GM19099 (cell line): Measurements from ENCODE around the gene DMBT1.

Experiments
- POLR2A ChIP-seq: IDR thresholded peaks from 3 replicates; pipeline ENCODE4 v1.6.1; 2011; ENCODE audit warnings: low read depth; ENCODE audit not compliant: insufficient read length; ENCODE audit errors: extremely low read depth

The DMBT1 gene

DNA sequence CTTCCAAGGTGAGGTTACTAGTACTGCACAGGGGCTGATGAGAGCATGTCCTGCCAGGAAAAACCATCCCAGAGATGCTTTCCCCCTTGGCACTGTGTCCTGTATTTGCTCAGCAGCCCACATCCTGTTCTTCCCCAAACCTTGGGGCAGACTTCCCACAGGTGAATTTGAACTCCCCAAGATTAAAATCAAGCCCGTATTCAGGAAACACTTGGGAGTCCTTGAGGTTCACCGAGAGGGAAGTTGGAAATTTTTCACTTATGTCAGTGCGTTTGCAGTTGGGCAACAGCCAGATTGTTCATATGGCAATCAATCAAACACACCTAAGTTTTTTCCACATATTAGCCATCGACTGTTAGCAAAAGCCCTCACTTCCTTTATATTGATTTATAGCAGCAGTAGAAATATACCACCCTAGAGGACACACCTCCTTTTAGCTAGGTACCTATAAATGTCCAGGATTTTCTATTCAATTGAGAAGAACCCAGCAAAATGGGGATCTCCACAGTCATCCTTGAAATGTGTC, at the start of gene DMBT1:
DMBT1 (plus strand) TSS at position 476 of the 526 bp plus-strand sequence; CDS start at position 493, 17 bp downstream.
- no peak for TF ChIP-seq POLR2A

- TF ChIP-seq POLR2A: no peak
Observed at GRCh38 chr10:122513053-122513452, 47.5 kb upstream of the DMBT1 start.

DNA sequence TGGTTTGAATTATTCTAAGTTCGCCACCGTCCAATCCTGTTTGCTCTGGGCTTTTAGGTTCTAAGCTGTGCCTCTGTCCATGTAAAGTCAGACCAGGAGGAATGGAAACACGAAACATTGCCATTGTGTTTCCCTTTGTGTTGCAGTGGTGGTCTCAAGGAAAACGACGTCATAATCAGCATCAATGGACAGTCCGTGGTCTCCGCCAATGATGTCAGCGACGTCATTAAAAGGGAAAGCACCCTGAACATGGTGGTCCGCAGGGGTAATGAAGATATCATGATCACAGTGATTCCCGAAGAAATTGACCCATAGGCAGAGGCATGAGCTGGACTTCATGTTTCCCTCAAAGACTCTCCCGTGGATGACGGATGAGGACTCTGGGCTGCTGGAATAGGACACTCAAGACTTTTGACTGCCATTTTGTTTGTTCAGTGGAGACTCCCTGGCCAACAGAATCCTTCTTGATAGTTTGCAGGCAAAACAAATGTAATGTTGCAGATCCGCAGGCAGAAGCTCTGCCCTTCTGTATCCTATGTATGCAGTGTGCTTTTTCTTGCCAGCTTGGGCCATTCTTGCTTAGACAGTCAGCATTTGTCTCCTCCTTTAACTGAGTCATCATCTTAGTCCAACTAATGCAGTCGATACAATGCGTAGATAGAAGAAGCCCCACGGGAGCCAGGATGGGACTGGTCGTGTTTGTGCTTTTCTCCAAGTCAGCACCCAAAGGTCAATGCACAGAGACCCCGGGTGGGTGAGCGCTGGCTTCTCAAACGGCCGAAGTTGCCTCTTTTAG, 46.3 kb upstream of the DMBT1 start:
- no peak for TF ChIP-seq POLR2A

- TF ChIP-seq POLR2A: no peak
Observed at GRCh38 chr10:122515022-122515424, 45.5 kb upstream of the DMBT1 start.

DNA sequence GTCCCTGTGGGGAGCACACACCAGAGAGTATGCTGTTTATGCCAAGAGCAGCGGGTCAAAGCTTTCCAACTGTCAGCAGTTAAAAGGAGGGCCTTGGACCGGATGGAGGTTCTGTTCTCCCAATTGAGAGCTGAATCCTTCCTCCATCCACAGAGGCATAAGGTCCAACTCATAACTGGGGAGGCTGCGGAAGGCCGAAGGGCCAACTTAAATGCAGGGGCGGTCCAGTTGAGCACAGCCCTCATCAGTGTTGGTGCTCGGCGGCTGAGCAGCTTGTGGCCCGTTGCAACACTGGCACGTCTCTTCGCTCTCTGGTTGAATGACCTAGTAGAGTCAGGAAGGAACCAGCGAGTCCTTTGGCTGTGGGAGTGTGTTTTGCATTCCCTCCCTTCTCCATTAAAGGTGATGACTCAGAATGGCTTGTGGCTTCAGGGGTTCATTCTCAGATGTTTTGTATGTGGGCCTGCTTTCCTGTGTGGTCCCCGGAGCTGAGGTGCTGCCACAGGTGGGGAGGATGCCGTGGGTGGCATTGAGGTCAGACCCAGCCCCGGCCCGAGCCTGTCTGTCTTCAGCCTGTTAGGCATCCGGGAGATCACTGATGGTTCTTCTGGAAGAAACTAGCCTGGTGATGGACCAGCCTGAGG, 44.8 kb upstream of the DMBT1 start:
- TF ChIP-seq POLR2A: no peak

DNA sequence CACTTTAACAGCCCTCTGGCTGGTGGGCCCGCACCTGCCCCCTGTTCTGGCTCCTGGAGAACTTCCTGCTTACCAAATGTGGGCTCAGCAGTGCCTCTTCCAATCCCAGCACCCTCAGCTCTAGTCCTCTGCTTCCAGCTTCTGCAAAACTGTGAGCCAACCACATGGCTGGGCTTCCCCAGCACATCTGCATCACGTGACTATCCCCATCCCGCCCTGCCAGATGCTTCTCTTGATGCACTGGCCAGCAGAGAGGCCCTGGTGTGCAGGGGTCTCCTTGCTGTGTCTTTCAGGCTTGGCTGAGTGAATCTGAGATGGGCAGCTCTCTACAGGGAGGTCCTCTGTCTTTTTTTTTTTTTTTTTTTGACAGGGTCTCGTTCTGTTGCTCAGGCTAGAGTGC, 43.8 kb upstream of the DMBT1 start:
- no peak for TF ChIP-seq POLR2A

- no peak for TF ChIP-seq POLR2A
Observed at GRCh38 chr10:122519144-122519543, 41.4 kb upstream of the DMBT1 start.

- no peak for TF ChIP-seq POLR2A
Observed at GRCh38 chr10:122519873-122520272, 40.7 kb upstream of the DMBT1 start.

- no peak for TF ChIP-seq POLR2A
Observed at GRCh38 chr10:122521011-122521410, 39.5 kb upstream of the DMBT1 start.

GRCh38 chr10:122524811-122525210, 35.7 kb upstream of the DMBT1 start:
- no peak for TF ChIP-seq POLR2A

DNA sequence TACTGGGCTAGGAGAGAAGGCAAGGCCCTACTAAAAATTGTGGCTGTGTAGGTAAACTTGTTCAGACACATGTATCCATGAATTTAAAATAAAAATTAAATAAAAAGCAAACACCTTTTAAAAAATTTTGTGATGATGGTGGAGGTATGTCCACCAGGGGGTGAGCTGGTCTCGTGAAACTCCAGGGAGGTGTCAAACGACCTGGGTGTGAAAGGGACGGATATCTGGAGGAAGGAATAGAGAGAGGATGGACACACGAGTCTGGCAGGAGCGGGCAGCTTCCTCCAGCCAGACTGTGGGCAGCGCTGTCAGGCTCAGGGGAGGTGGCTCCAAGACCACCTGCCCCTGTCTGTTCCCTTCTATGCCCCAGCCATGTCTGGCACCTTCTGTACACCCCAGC, 34.8 kb upstream of the DMBT1 start:
- no peak for TF ChIP-seq POLR2A

DNA sequence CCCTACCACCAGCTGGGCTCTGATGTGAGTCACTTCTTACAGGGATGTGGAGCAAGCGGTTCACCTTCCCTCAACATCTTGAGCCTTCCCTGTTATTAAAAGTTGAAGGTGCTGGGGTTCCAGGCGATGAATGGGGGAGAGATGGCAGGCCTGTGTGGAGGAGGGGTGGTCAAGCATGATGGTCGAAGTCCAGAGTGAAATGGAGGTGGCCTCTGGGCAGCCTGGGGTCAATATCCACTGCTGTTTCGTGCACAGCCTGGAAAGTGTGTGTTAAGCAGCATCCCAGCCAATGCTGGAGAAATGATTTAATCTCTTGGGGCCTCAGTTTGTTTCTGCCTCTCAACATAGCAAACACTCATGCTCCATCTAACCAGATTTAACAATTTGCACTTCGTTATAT, 33.7 kb upstream of the DMBT1 start:
- no peak for TF ChIP-seq POLR2A

DNA sequence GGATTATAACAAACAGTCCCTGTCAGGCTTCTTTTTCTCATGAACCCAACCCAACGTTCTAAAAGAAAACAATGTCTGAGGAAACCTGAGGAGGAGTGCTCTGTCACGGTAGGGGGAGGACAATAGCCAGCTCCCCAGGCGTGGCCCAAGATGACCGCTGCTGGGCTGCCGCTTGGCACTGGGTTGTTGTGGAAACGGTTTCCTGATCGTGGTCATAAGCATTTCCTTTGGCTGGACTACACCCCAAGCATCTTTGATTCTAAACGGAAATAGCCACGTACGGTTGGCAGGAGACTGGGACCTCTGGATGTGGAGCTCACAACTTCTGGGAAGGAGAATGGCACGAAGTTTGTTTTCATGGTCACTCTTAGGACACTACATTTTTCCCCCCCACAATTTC, 30.4 kb upstream of the DMBT1 start:
- TF ChIP-seq POLR2A: no peak

DNA sequence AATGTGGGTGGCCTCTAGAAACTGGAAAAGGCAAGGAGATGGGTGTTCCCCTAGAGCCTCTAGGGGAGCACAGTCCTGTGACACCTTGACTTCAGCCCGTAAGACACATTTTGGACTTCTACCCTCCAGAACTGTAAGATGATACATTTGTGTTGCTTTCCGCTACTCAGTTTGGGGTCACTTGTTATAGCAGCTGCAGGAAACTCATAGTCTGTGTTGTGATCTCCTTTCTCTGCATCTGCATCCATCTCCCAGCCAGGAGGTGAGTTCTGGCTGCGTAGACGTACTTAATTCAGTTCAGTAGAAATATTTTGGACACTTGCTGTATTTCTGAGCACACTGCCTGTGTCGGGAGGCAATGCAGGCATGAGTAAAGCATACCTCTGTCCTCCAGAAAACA, 29.3 kb upstream of the DMBT1 start:
- TF ChIP-seq POLR2A: no peak

DNA sequence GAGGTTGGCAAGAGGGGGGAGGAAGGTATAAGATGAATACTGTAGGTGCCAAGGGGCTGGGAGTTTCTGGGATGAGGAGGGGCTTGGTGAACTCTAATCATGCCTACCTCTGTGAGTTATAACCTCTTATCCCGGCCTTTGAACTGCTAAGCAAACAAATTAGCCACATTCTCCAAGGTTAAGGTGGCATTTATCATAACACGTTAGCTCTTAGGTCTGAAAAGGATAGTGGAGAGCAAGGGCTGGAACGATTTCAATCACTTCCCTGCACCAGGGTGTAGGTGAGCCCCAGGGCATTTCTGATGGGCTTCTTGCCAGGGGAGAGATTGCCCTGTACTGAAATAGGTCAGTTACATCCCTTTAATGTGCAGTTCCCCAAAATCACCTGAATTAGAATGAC, 28.6 kb upstream of the DMBT1 start:
- TF ChIP-seq POLR2A: no peak
